T-helper 1 cell treated with Interleukin-12 subunit alpha and Interleukin-12 subunit beta and Interleukin-4 antibody, amounts not matched to agents 30 ng/mL and 1 ng/mL, for 36 hours (primary cell): ENCODE measurements around the gene BACH2. TPM values are rescaled to one million over a fixed set of nuclear protein-coding genes. Genes with fewer than 3 reads are reported as not detected.
"Not testable (repeated sequence)": the region's sequence is repeated elsewhere in the genome, so short reads cannot be mapped to it uniquely, and the experiment has no call there.

Experiments used
- intact Hi-C: fragments of 100-400 bp; cut with micrococcal nuclease; formaldehyde crosslinking; loops from one replicate; pipeline ENCODE4 v1.15.1; 2024
- total RNA-seq: library from RNA; stranded (reverse); gene quantifications from 2 replicates; pipeline ENCODE4 v1.2.3, GENCODE V29; 2022

Gene BACH2
- total RNA-seq, 1 donor from 2014 or later, result 25.5 TPM

DNA sequence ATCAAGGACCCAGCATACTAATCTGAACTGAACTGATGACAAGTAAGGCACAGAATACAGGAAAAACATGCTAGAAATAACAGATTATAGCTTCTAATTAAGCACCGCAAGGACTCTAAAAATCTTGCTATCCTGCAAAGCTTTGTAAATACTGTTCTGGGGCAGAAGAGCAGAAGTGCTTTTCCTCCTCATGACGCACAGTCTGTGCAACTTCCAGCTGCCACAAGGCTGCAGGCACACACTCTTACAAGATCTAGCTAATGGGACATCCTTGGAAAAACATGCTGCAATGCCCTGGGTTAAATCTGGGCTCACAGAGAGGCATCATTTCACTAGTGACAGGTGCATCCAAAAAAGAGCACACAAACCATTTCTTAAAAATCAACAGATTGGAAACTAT lies 213.8 kb downstream of the BACH2 start:
- intact Hi-C loops, result loop anchor here (5.0 to 10.0 kb wide), 2 partner anchors 329 to 1118 kb away; partner anchors contain the start of gene RNGTT

- intact Hi-C loops, result loop anchor here (1.0 to 10.0 kb wide), 23 partner anchors 17 to 1116 kb away; partner anchors contain the start of genes BACH2, CASP8AP2, MAP3K7 and RNGTT
Observed at GRCh38 chr6:90080876-90081481, 215.7 kb downstream of the BACH2 start.

- intact Hi-C loops, result loop anchor here (1.0 to 10.0 kb wide), 8 partner anchors 53 to 1115 kb away; partner anchors contain the start of genes CASP8AP2, MAP3K7 and RNGTT
Observed at GRCh38 chr6:90079560-90080490, 216.8 kb downstream of the BACH2 start.

DNA sequence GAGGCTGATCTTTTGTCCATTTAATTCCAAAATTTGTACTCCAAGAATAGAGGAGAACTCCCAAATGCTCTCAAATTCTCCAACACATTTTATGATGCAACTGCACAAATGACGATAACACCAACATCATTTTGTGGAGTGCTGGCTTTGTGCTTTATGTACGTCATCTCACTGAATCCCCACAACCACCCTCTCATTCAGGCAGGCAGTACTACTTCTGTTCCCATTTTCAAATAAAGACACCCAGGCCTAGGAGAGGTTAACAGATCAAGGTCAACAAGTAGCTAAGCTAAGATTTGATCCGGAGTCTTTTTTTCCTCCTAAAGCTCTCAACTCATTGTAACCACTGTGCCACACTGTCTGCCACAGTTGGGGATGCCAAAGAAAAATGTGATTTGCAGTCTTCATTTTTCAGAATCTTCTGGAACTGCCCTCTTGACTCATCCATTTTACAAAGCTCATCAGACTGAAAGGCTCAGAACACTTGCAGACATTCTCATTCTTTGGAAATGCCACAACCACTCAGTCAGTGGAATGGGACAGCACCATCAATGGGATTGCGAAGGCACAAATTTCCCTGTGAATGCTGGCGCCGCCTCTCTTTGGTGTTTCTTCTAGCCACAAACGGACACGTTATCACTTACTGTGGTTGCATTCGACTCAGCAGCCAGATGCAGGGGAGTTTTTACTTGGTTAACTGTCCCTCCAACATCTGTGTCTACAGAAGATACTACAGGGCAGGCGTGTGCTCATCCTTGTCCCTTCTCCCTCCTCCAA lies 217.9 kb downstream of the BACH2 start:
- intact Hi-C loops, result loop anchor here (5.0 kb wide), 1 partner anchor 51 kb away; no protein-coding TSS in a partner anchor

- intact Hi-C loops, result loop anchor here (5.0 kb wide), 1 partner anchor 49 kb away; no protein-coding TSS in a partner anchor
Observed at GRCh38 chr6:90076511-90077415, 219.9 kb downstream of the BACH2 start.

GRCh38 chr6:90074161-90074850 lies 222.3 kb downstream of the BACH2 start:
- intact Hi-C loops, result no loop called here

DNA sequence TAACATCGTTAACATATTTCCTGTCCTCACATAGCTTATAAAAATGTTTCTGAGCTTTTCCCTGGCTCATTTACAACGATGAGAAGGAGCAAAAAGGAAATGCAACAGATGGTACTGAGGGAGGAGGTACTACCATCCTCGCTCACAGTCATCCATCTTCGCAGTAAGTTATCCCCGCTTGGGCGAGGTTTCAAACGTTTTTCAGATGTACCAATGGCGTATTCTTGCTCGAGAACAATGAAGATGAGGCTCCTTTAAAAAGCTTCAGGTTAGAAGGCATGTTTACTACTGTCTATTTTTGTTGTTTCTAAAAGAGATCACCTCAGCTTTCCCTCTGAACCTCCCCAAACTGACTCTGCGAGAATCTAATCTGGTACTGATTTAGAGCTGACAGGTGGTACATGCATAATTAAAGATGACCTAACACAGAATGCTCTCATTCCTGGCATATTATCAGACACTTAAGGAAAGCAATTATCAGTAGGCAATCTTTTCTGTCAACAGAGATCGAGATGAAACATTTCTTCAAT lies 223.6 kb downstream of the BACH2 start:
- intact Hi-C loops, result no loop called here

DNA sequence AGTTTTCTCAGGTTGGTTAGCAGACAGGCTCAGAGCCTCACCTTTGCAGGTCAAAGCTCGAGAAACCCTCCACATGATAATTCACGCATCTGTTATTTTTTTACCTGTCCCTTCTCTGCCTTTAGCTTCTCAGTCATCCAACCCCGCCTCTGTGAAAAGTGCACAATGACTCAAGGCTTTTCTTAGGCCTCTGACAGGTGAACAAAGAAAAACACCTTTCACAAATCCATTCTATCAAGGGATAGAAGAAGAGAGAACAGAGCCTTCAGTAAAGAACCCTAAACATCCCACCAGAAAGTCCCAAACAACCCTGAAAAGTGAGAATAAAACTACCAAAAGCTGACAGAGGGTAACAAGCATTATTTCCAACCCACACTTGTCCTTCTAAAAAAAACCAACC lies 224.1 kb downstream of the BACH2 start:
- intact Hi-C loops, result no loop called here

GRCh38 chr6:90068703-90069523 lies 227.7 kb downstream of the BACH2 start:
- intact Hi-C loops, result no loop called here

- intact Hi-C loops, result no loop called here
Observed at GRCh38 chr6:90068264-90068663, 228.4 kb downstream of the BACH2 start.

- intact Hi-C loops, result no loop called here
Observed at GRCh38 chr6:90066697-90067096, 229.9 kb downstream of the BACH2 start.

GRCh38 chr6:90065173-90065572 lies 231.5 kb downstream of the BACH2 start:
- intact Hi-C loops, result no loop called here

DNA sequence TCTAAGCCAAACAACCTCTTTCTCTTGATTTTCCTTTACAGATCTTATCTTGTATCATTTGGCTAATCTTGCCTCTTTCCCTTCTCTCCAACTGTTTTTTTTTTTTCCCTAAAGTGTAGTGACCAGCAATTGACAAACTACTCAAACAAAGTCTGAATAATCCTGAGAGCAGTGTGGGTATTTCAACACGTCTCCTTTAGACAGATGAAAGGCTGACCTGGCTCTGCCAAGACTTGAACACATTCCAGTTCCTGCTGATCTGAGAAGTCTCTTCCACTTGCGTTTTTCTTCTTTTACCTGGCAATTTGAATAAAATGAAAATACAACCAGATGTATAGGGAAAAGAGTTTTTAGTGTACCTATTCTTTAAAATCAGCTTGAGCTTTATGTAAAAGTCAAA lies 234.0 kb downstream of the BACH2 start:
- intact Hi-C loops, result no loop called here

- intact Hi-C loops, result no loop called here
Observed at GRCh38 chr6:90062051-90062450, 234.6 kb downstream of the BACH2 start.

DNA sequence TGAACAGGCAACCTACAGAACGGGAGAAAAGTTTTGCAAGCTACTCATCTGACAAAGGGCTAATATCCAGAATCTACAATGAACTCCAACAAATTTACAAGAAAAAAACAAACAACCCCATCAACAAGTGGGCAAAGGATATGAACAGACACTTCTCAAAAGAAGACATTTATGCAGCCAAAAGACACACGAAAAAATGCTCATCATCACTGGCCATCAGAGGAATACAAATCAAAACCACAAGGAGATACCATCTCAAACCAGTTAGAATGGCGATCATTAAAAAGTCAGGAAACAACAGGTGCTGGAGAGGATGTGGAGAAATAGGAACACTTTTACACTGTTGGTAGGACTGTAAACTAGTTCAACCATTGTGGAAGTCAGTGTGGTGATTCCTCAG lies 237.5 kb downstream of the BACH2 start:
- intact Hi-C loops, result not testable (repeated sequence)

DNA sequence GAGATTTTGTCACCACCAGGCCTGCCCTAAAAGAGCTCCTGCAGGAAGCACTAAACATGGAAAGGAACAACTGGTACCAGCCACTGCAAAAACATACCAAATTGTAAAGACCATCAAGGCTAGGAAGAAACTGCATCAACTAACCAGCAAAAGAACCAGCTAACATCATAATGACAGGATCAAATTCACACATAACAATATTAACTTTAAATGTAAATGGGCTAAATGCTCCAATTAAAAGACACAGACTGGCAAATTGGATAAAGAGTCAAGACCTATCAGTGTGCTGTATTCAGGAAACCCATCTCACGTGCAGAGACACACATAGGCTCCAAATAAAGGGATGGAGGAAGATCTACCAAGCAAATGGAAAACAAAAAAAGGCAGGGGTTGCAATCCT lies 240.7 kb downstream of the BACH2 start:
- intact Hi-C loops, result not testable (repeated sequence)

GRCh38 chr6:90054193-90054592 lies 242.4 kb downstream of the BACH2 start:
- intact Hi-C loops, result not testable (repeated sequence)

- intact Hi-C loops, result no loop called here
Observed at GRCh38 chr6:90053614-90054013, 243.0 kb downstream of the BACH2 start.

DNA sequence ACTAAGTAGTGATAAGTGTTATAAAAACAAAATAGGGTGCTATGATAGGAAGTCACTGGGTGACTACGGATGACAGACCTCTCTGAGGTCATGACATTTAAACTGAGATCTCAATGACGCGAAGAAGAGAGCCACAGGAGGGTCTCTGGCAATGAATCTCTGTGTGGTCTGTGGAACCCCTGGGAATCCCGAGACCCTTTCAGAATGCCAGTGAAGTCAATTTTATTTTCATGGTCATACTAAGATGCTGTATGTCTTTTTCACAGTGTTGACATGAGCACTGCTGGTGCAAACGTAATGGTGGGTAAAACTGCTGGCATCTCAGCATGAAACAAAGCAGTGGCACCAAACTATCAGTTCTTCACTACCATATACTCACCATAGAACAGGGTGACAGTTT lies 247.3 kb downstream of the BACH2 start:
- intact Hi-C loops, result no loop called here
